GM06990 (cell line): ENCODE measurements around the gene GNB5.

Source experiments
- DNase-seq: peaks from one replicate; pipeline ENCODE4 v3.0.0-alpha.2; 2011; ENCODE audit not compliant: insufficient read length; ENCODE audit errors: extremely low read depth
- H3K27me3 ChIP-seq: replicated peaks from 2 replicates; pipeline ENCODE4 v1.6.0; 2011; ENCODE audit warnings: low read length; ENCODE audit not compliant: control insufficient read depth, insufficient read depth
- H3K36me3 ChIP-seq: 2 replicates; pipeline ENCODE4 v1.5.1; 2011; ENCODE audit warnings: low read length; ENCODE audit not compliant: control insufficient read depth, insufficient read depth
- H3K4me3 ChIP-seq: replicated peaks from 2 replicates; pipeline ENCODE4 v1.5.1; 2011; ENCODE audit warnings: low read depth, mild to moderate bottlenecking, control low read depth, low read length
- CTCF ChIP-seq: IDR thresholded peaks from 2 replicates; pipeline ENCODE4 v1.5.1; 2011; ENCODE audit warnings: low read length, control low read depth, mild to moderate bottlenecking, inconsistent platforms; ENCODE audit not compliant: insufficient read depth, poor library complexity, severe bottlenecking

The GNB5 gene

GRCh38 chr15:52133510-52134220, 57.5 kb downstream of the GNB5 start:
- H3K27me3 ChIP-seq = no peaks in the 10 kb centered on the region
- H3K36me3 ChIP-seq = peaks cover 2% of the 10 kb centered on the region
- no peak overlapping the region for H3K4me3 ChIP-seq
- TF ChIP-seq CTCF = no peak
- DNase-seq = no peak

GRCh38 chr15:52132066-52132465, 59.1 kb downstream of the GNB5 start:
- Histone ChIP-seq H3K27me3 (no peaks in the 10 kb centered on the region), H3K36me3 (no peaks in the 10 kb centered on the region; the same call in 1 of the 2 replicates), H3K4me3 (no peak overlapping the region)
- TF ChIP-seq CTCF = no peak
- no peak for DNase-seq

- H3K27me3 ChIP-seq = no peaks in the 10 kb centered on the region
- no peak for TF ChIP-seq CTCF
Observed at GRCh38 chr15:52128568-52128967, 62.6 kb downstream of the GNB5 start.

DNA sequence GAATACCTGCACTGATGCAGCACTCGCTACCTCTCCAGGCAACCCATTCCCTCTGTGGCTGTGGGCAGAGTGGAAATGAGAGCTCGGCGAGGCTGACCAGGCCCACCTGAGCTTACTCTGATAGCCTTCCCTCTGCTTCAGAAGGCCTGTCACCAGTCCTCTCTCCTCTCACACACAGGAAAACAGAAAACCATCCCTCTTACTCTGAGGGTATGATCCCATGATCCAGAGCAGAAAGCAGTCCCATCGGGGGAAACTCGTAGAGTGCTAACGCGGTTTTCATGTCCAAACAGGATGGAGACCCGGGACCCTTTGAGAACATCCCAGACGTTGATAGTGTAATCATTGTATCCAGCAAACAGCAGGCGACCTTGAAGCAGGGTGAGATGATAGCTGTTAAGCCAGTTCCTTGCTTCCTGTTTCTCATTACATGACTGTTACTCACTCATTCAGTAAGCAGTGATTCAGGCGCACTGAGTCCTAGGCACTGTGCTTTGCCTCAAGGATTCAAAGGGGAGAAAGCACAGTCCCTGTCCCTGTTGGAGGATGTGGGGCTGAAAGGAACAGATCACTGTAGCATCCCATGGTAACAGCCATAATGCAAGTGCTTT, 66.8 kb downstream of the GNB5 start:
- Histone ChIP-seq H3K27me3 (no peaks in the 10 kb centered on the region), H3K4me3 (no peak overlapping the region), H3K36me3 (no peaks in the 10 kb centered on the region)
- DNase-seq = no peak
- no peak for TF ChIP-seq CTCF

More at GRCh38 chr15:52128568-52128967, 62.6 kb downstream of the GNB5 start:
- no peak overlapping the region for H3K4me3 ChIP-seq
- DNase-seq = no peak
- no peaks in the 10 kb centered on the region; the same call in 1 of the 2 replicates for H3K36me3 ChIP-seq

GRCh38 chr15:52121896-52122295, 69.3 kb downstream of the GNB5 start:
- H3K36me3 ChIP-seq = no peaks in the 10 kb centered on the region
- H3K4me3 ChIP-seq = no peak overlapping the region
- no peaks in the 10 kb centered on the region for H3K27me3 ChIP-seq
- no peak for TF ChIP-seq CTCF
- no peak for DNase-seq

DNA sequence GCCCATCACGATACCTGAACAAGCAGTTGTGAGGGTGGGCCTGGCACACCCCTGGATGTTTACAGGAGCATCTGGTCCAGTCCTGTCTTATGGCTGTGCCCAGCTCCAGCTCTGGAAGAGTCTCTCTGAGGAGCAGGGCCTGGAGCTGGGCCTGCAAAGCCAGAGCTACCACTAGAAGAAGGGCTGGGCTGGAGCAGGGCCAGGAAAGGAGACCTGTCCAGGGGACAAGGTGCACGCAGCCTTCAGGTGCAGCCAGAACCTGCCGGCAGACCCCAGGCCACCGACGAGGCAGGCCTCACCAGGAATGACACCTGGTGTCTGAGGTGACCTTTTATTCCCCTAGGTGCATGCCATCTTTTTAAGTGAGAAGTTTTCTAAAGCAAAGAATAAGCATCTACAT, 70.2 kb downstream of the GNB5 start:
- Histone ChIP-seq H3K4me3 (no peak overlapping the region), H3K27me3 (no peaks in the 10 kb centered on the region), H3K36me3 (no peaks in the 10 kb centered on the region)
- no peak for TF ChIP-seq CTCF
- no peak for DNase-seq
